Brain microvascular endothelial cell (primary cell): ENCODE data around the gene COL28A1.

Experiments used
- DNase-seq: peaks from one replicate; pipeline ENCODE4 v3.0.0-alpha.2; 2020
- H3K27ac ChIP-seq: fragments of 250-450 bp; sonication (Bioruptor Pico); 2 replicates; pipeline ENCODE4 v1.5.1; 2020; ENCODE audit warnings: mild to moderate bottlenecking, moderate library complexity
- H3K27me3 ChIP-seq: fragments of 250-450 bp; sonication (Bioruptor Pico); replicated peaks from 2 replicates; pipeline ENCODE4 v1.5.1; 2020; ENCODE audit warnings: mild to moderate bottlenecking
- H3K36me3 ChIP-seq: fragments of 250-450 bp; sonication (Bioruptor Pico); replicated peaks from 2 replicates; pipeline ENCODE4 v1.5.1; 2020; ENCODE audit warnings: mild to moderate bottlenecking
- H3K4me3 ChIP-seq: 2 replicates; pipeline ENCODE4 v1.5.1; 2011; ENCODE audit warnings: low read depth, mild to moderate bottlenecking, control low read depth, low read length, moderate library complexity
- in situ Hi-C: cut with HindIII; loops from 2 replicates; pipeline ENCODE4 v1.10.0; 2017; ENCODE audit warnings: low sequenced_read_pairs, low pct_ligation_motif_present
- TF ChIP-seq, protein P1 (sequence below): IDR thresholded peaks from 2 replicates; pipeline ENCODE4 v1.5.1; 2011; ENCODE audit warnings: low read depth, mild to moderate bottlenecking, moderate library complexity, low read length, control low read depth, inconsistent platforms; ENCODE audit errors: missing control alignments

COL28A1 gene

DNA sequence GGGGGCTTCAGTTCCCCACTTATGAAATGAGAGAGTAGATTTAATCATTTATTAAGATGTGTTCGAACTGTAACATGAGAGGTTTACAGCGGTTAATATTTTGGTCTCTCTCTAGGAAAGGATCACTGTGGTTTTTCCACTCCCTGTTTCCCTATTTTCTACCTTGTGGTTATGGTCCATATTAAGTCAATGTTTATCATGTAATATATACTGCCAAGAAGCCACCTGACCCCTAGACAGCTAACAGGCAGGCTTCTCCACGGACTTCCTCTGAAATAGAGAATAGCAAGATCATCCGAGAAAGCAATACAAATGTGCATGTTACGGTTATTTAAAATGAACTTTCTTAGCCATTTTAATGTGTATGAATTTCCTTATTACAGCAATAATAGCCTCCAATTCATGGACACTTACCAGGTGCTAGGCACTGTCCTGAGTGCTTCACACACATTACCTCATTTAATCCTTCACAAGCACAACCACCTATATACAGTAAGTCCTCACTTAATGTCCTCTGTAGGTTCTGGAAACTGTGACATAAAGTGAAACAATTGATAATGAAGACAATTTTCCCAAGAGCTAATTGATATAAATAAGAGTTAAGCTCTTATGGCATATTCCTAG is 835 bp upstream of the COL28A1 start:
- DNase-seq, result no peak
- in situ Hi-C loops, result loop anchor here (25.0 kb wide), 1 partner anchor 99 kb away; no protein-coding TSS in a partner anchor
- Histone ChIP-seq H3K27me3 (no peaks in the 10 kb centered on the region), H3K27ac (no peak overlapping the region), H3K4me3 (no peak overlapping the region), H3K36me3 (no peaks in the 10 kb centered on the region)
- TF ChIP-seq, protein P1, sequence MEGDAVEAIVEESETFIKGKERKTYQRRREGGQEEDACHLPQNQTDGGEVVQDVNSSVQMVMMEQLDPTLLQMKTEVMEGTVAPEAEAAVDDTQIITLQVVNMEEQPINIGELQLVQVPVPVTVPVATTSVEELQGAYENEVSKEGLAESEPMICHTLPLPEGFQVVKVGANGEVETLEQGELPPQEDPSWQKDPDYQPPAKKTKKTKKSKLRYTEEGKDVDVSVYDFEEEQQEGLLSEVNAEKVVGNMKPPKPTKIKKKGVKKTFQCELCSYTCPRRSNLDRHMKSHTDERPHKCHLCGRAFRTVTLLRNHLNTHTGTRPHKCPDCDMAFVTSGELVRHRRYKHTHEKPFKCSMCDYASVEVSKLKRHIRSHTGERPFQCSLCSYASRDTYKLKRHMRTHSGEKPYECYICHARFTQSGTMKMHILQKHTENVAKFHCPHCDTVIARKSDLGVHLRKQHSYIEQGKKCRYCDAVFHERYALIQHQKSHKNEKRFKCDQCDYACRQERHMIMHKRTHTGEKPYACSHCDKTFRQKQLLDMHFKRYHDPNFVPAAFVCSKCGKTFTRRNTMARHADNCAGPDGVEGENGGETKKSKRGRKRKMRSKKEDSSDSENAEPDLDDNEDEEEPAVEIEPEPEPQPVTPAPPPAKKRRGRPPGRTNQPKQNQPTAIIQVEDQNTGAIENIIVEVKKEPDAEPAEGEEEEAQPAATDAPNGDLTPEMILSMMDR, result no peak

DNA sequence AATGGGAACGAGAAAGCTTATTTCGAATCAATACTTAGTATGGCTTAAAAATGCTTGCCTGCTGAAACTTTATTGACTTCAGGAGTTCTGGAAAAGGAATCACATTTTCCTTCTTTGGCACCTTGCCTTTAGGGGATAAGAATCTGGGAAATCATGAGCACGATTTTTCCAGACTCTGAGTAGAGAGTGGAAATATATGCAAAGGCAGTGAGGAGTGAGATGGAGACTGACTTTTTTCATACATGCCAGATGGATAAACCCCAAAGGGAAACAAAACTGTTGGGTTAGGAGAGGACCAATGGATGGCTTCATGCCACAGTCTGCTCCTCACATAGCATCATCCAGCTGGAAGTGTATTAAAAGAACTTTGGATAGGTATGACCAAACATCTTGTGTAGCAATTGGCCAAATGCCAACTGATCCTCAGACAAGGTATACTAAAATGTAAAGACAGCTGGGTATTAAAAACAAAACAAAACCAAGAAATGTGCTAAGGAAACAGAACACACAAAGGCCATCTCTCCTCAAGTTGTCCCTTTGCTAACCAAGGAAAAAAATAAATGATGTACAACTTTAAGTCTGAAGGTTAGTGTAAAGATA is 1.7 kb downstream of the COL28A1 start:
- Histone ChIP-seq H3K27me3 (no peaks in the 10 kb centered on the region), H3K4me3 (no peak overlapping the region), H3K36me3 (no peaks in the 10 kb centered on the region), H3K27ac (no peak overlapping the region)
- TF ChIP-seq, protein P1, result no peak
- in situ Hi-C loops, result loop anchor here (25.0 kb wide), 1 partner anchor 97 kb away; no protein-coding TSS in a partner anchor
- DNase-seq, result no peak

DNA sequence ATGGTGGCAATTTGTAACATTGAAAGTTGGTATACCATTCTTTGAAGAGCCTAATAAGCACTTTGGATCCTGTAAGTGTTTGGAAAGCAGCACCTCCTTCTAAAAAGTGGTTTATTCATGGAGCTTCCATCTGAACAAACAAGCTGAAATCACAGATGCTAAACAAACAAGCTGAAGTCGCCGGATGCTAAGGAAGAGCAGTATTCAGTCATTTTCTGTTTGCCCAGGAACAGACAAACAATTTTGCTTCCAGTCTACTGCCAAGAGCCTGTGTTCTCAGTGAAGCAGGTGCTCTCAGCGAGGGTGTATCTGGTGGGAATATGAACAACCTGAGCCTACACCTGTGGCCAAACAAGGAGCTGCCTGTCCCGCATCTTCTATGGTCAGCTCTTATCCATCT is 6.3 kb downstream of the COL28A1 start:
- Histone ChIP-seq H3K36me3 (no peaks in the 10 kb centered on the region), H3K27me3 (no peaks in the 10 kb centered on the region), H3K27ac (no peak overlapping the region), H3K4me3 (no peak overlapping the region)
- DNase-seq, result no peak
- TF ChIP-seq, protein P1, result no peak
- in situ Hi-C loops, result loop anchor here (25.0 kb wide), 1 partner anchor 92 kb away; no protein-coding TSS in a partner anchor

DNA sequence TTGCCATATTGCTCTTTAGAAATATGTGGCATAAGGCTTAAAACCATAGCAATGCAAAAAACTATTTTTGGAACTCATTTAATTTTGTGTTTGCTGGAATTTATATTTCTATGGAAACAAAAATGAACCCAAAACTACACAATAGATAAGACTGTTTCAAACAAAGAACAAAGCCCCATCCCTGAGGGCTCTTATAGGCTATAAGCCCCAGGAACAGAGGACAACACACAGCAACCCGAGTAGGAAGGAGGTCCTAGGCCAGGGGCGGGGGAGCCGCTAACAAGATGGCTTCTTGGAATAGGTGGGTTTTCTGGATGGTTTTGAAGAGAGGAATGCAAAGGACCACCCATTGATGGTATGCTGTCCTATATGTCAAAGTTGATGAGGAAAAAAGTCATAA is 8.6 kb downstream of the COL28A1 start:
- TF ChIP-seq, protein P1, result no peak
- in situ Hi-C loops, result loop anchor here (25.0 kb wide), 1 partner anchor 90 kb away; no protein-coding TSS in a partner anchor
- DNase-seq, result no peak
- Histone ChIP-seq H3K36me3 (no peaks in the 10 kb centered on the region), H3K4me3 (no peak overlapping the region), H3K27ac (no peak overlapping the region), H3K27me3 (no peaks in the 10 kb centered on the region)

DNA sequence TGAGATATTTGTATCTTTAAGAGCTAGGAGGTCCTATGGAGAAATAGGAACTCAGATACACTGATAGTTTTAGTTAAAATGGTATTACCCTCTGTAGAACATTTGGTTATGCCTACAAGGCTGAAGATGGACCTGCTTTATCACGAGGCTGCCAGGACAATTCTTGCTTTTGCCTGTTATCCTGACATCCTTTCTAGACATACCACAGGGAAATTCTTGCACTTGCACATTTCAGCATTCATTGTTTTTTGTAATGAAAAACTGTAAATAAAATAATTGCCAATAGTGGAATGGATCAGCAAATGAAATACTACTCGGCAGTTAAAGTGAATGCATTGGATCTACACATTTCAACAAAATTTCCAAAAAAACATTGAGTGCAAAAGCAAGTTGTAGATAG is 9.7 kb downstream of the COL28A1 start:
- Histone ChIP-seq H3K36me3 (no peaks in the 10 kb centered on the region), H3K27ac (no peak overlapping the region), H3K4me3 (no peak overlapping the region), H3K27me3 (no peaks in the 10 kb centered on the region)
- TF ChIP-seq, protein P1, result no peak
- DNase-seq, result no peak
- in situ Hi-C loops, result loop anchor here (25.0 kb wide), 1 partner anchor 89 kb away; no protein-coding TSS in a partner anchor
